22Rv1 (cell line): ENCODE measurements around the gene CAMK2B.

Experiments used
- ZFX ChIP-seq: fragments of 450-650 bp; IDR thresholded peaks from 2 replicates; pipeline ENCODE4 v1.6.1; 2017; ENCODE audit warnings: antibody characterized with exemption, borderline replicate concordance
- TF ChIP-seq, protein P1 (sequence below): fragments of 450-650 bp; IDR thresholded peaks from 2 replicates; pipeline ENCODE4 v1.5.1; 2017; ENCODE audit warnings: mild to moderate bottlenecking

DNA sequence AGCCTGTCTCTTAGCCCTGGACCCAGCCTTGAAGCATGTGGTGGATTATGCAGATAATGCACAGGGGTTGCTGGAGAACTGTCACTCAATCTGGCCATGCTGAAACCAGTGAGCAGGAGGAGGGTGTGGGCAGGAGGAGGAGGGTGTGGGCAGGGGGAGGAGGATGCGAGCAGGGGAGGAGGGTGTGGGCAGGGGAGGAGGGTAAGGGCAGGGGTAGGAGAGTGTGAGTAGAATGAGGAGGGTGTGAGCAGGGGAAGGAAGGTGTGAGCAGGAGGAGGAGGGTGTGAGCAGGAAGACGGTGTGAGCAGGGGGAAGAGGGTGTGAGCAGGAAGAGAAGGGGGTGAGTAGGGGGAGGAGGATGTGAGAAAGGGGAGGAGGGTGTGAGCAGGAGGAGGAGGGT, 18.8 kb downstream of the CAMK2B start:
- TF ChIP-seq, protein P1, sequence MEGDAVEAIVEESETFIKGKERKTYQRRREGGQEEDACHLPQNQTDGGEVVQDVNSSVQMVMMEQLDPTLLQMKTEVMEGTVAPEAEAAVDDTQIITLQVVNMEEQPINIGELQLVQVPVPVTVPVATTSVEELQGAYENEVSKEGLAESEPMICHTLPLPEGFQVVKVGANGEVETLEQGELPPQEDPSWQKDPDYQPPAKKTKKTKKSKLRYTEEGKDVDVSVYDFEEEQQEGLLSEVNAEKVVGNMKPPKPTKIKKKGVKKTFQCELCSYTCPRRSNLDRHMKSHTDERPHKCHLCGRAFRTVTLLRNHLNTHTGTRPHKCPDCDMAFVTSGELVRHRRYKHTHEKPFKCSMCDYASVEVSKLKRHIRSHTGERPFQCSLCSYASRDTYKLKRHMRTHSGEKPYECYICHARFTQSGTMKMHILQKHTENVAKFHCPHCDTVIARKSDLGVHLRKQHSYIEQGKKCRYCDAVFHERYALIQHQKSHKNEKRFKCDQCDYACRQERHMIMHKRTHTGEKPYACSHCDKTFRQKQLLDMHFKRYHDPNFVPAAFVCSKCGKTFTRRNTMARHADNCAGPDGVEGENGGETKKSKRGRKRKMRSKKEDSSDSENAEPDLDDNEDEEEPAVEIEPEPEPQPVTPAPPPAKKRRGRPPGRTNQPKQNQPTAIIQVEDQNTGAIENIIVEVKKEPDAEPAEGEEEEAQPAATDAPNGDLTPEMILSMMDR, result no peak
- TF ChIP-seq ZFX, result no peak
